Neural progenitor cell (in vitro differentiated cells): ENCODE measurements around the gene TOPBP1. TPM values are rescaled to one million over a fixed set of nuclear protein-coding genes. Genes with fewer than 3 reads are reported as not detected.
"Not testable (repeated sequence)": the region's sequence is repeated elsewhere in the genome, so short reads cannot be mapped to it uniquely, and the experiment has no call there.

ENCODE experiments used
- DNase-seq: peaks from one replicate; pipeline ENCODE4 v3.0.0-alpha.2; 2016; ENCODE audit warnings: low spot score
- H2AFZ ChIP-seq: fragments of 200-600 bp; sonication (generic); replicated peaks from 2 replicates; pipeline ENCODE4 v1.6.1; 2016; ENCODE audit warnings: antibody characterized with exemption
- H3F3A ChIP-seq: fragments of 200-600 bp; sonication (generic); 2 replicates; pipeline ENCODE4 v1.6.1; 2016; ENCODE audit warnings: antibody characterized with exemption, low read depth
- H3K27ac ChIP-seq: fragments of 200-600 bp; sonication (generic); 2 replicates; pipeline ENCODE4 v1.5.1; 2016; ENCODE audit warnings: mild to moderate bottlenecking
- H3K27me3 ChIP-seq: fragments of 200-600 bp; sonication (generic); 2 replicates; pipeline ENCODE4 v1.6.1; 2016; ENCODE audit warnings: mild to moderate bottlenecking, moderate library complexity
- H3K36me3 ChIP-seq: fragments of 200-600 bp; sonication (generic); 2 replicates; pipeline ENCODE4 v1.5.1; 2016
- H3K4me1 ChIP-seq: fragments of 200-600 bp; sonication (generic); 2 replicates; pipeline ENCODE4 v1.6.1; 2016; ENCODE audit warnings: mixed run types
- H3K4me2 ChIP-seq: fragments of 200-600 bp; sonication (generic); 2 replicates; pipeline ENCODE4 v1.6.1; 2016
- H3K4me3 ChIP-seq: fragments of 200-600 bp; sonication (generic); 2 replicates; pipeline ENCODE4 v1.5.1; 2016
- H3K79me2 ChIP-seq: fragments of 200-600 bp; sonication (generic); 2 replicates; pipeline ENCODE4 v1.6.1; 2016; ENCODE audit warnings: low read depth
- H3K9ac ChIP-seq: fragments of 200-600 bp; sonication (generic); 2 replicates; pipeline ENCODE4 v1.6.1; 2016
- H3K9me3 ChIP-seq: fragments of 200-600 bp; sonication (generic); 2 replicates; pipeline ENCODE4 v1.5.1; 2016; ENCODE audit warnings: low read depth
- H4K20me1 ChIP-seq: fragments of 200-600 bp; sonication (generic); 2 replicates; pipeline ENCODE4 v1.6.1; 2016; ENCODE audit warnings: low read depth
- H3K27ac Mint-ChIP-seq: 3 replicates; pipeline ENCODE4 v1.8.0; 2021; ENCODE audit warnings: mixed read lengths
- H3K27me3 Mint-ChIP-seq: 2 replicates; pipeline ENCODE4 v1.8.0; 2022; ENCODE audit warnings: low read depth, mild to moderate bottlenecking, inconsistent platforms, moderate library complexity, mixed read lengths; ENCODE audit not compliant: insufficient read depth
- H3K36me3 Mint-ChIP-seq: 3 replicates; pipeline ENCODE4 v1.8.0; 2021; ENCODE audit warnings: mixed read lengths
- H3K4me1 Mint-ChIP-seq: 3 replicates; pipeline ENCODE4 v1.8.0; 2021; ENCODE audit warnings: mixed read lengths
- H3K4me3 Mint-ChIP-seq: 3 replicates; pipeline ENCODE4 v1.8.0; 2021; ENCODE audit warnings: mild to moderate bottlenecking, moderate library complexity, mixed read lengths
- H3K9me3 Mint-ChIP-seq: 3 replicates; pipeline ENCODE4 v1.8.0; 2020; ENCODE audit warnings: mixed read lengths
- EZH2 ChIP-seq: fragments of 200-600 bp; sonication (generic); IDR thresholded peaks from 2 replicates; pipeline ENCODE4 v1.6.1; 2017; ENCODE audit warnings: antibody characterized with exemption, mild to moderate bottlenecking, moderate library complexity
- EZH2phosphoT487 ChIP-seq: fragments of 200-600 bp; sonication (generic); IDR thresholded peaks from 2 replicates; pipeline ENCODE4 v1.6.1; 2017; ENCODE audit warnings: antibody characterized with exemption
- small RNA-seq: library from RNA; depleted of rRNA; stranded (forward); fragments of <200 nt; gene quantifications from one replicate; pipeline ENCODE3, GENCODE V24; 2015
- total RNA-seq: library from RNA; depleted of rRNA; stranded (reverse); fragments of >200 nt; gene quantifications from 2 replicates; pipeline ENCODE4 v1.2.3, GENCODE V29; 2015; ENCODE audit warnings: low replicate concordance
- TF ChIP-seq, protein P1 (sequence below): fragments of 200-600 bp; sonication (generic); IDR thresholded peaks from 2 replicates; pipeline ENCODE4 v1.5.1; 2017; ENCODE audit warnings: antibody characterized with exemption, mild to moderate bottlenecking

The TOPBP1 gene
- total RNA-seq, 1 donor from 2014 or later, result 67.7 TPM

DNA sequence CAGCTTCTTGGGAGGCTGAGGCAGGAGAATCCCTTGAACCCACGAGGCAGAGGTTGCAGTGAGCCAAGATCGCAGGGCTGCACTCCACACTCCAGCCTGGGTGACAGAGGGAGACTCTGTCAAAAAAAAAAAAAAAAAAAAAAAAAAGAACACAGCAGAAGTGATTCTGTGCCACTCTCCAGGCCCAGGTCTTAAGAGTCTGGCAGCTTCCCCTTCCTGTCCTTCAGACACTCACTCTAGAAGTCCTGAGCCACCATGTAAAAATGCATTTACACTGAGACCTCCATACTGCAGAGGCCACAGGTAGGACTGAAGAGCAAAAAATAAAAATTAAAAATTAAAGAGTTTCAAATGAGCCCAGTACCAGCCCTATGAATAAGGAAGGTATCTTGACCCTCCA is 100.1 kb downstream of the TOPBP1 start:
- no peak overlapping the region for H3K27ac Mint-ChIP-seq
- peaks cover 7% of the 10 kb centered on the region for H3K27me3 Mint-ChIP-seq
- TF ChIP-seq EZH2phosphoT487 (no peak), EZH2 (no peak)
- TF ChIP-seq, protein P1, sequence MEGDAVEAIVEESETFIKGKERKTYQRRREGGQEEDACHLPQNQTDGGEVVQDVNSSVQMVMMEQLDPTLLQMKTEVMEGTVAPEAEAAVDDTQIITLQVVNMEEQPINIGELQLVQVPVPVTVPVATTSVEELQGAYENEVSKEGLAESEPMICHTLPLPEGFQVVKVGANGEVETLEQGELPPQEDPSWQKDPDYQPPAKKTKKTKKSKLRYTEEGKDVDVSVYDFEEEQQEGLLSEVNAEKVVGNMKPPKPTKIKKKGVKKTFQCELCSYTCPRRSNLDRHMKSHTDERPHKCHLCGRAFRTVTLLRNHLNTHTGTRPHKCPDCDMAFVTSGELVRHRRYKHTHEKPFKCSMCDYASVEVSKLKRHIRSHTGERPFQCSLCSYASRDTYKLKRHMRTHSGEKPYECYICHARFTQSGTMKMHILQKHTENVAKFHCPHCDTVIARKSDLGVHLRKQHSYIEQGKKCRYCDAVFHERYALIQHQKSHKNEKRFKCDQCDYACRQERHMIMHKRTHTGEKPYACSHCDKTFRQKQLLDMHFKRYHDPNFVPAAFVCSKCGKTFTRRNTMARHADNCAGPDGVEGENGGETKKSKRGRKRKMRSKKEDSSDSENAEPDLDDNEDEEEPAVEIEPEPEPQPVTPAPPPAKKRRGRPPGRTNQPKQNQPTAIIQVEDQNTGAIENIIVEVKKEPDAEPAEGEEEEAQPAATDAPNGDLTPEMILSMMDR, result no peak
- Histone ChIP-seq H3K9me3 (no peaks in the 10 kb centered on the region), H3K4me2 (no peak overlapping the region), H3K27ac (no peak overlapping the region), H3K4me3 (no peak overlapping the region), H3K36me3 (no peaks in the 10 kb centered on the region), H3K9ac (no peak overlapping the region), H3K4me1 (peaks cover 18% of the 10 kb centered on the region), H3K27me3 (no peaks in the 10 kb centered on the region), H2AFZ (no peak overlapping the region), H3K79me2 (no peaks in the 10 kb centered on the region), H4K20me1 (no peaks in the 10 kb centered on the region), H3F3A (peaks cover 7% of the 10 kb centered on the region)
- peaks cover 2% of the 10 kb centered on the region for H3K9me3 Mint-ChIP-seq
- no peak overlapping the region for H3K4me3 Mint-ChIP-seq
- H3K36me3 Mint-ChIP-seq, result no peaks in the 10 kb centered on the region
- peaks cover 19% of the 10 kb centered on the region for H3K4me1 Mint-ChIP-seq
- no peak for DNase-seq

DNA sequence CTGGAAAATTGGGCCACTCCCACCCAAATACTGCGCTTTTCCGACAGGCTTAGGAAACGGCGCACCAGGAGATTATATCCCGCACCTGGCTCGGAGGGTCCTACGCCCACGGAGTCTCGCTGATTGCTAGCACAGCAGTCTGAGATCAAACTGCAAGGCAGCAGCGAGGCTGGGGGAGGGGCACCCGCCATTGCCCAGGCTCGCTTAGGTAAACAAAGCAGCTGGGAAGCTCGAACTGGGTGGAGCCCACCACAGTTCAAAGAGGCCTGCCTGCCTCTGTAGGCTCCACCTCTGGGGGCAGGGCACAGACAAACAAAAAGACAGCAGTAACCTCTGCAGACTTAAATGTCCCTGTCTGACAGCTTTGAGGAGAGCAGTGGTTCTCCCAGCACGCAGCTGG is 110.2 kb downstream of the TOPBP1 start:
- not testable (repeated sequence) for H3K27me3 ChIP-seq, H3K79me2 ChIP-seq, H3K4me3 Mint-ChIP-seq, H3K27ac ChIP-seq, H4K20me1 ChIP-seq, H3K4me3 ChIP-seq, H3K9ac ChIP-seq, H3K36me3 ChIP-seq, DNase-seq, H3K36me3 Mint-ChIP-seq, H3K27me3 Mint-ChIP-seq, H3K9me3 Mint-ChIP-seq, H3K4me1 ChIP-seq, H3F3A ChIP-seq, H2AFZ ChIP-seq, H3K9me3 ChIP-seq, H3K4me2 ChIP-seq, H3K27ac Mint-ChIP-seq
- H3K4me1 Mint-ChIP-seq, result peaks cover 14% of the 10 kb centered on the region

Small RNAs within 50 kb of the gene (small RNA-seq; reads per million reads assigned to genes)
- gene RF00438 (not detected), gene RNA5SP140 (not detected), gene RNU6-678P (not detected)

Other genes starting within 250 kb of the TOPBP1 start
- 175 and 272 TPM in 2 replicates for gene CDV3, start 88.3 kb downstream of the TOPBP1 start, total RNA-seq
- 0.77 TPM in 2 replicates for gene TF, start 84.5 kb upstream of the TOPBP1 start, total RNA-seq
- gene SRPRB, start 143.9 kb upstream of the TOPBP1 start, total RNA-seq, result 22.9 and 30.2 TPM in 2 replicates
- 7.7 and 10.1 TPM in 2 replicates for gene RAB6B, start 233.9 kb upstream of the TOPBP1 start, total RNA-seq